ENCODE data around the gene CYBC1. TPM values are rescaled to one million over a fixed set of nuclear protein-coding genes. Genes with fewer than 3 reads are reported as not detected.

CYBC1 gene
- total RNA-seq, 4 donors from 2014 or later = 45.4 to 106 (median 86.4) TPM

- H3K9me3 ChIP-seq = no peaks in the 10 kb centered on the region
- H3K4me1 ChIP-seq = peaks cover 0 to 35% (median 9%) of the 10 kb centered on the region in 4 donors
- peak; percentile 89 to 94 for DNase-seq (ENCODE audit: low spot score in 2 of 2)
- 4 to 8% methylated on average over 17 of the region's 17 CpGs for WGBS, 2 donors
- TF ChIP-seq POLR2A (IDR thresholded peaks at IDR 0.05) (no peak), CTCF (IDR thresholded peaks at IDR 0.05) (peak; percentile 77 to 96 (median 95)), EP300 (IDR thresholded peaks at IDR 0.05) (peak; percentile 74 to 86)
- H3K36me3 ChIP-seq = peaks cover 0 to 2% (median 0%) of the 10 kb centered on the region in 3 donors
- H3K27ac ChIP-seq = peak overlapping the region in 3 of 4 donors; percentile 64 to 96 (median 76)
- H3K4me3 ChIP-seq = no peak overlapping the region
- no peaks in the 10 kb centered on the region for H3K27me3 ChIP-seq
These were observed 43.9 kb upstream of the CYBC1 start for GRCh38 chr17:82494236-82495055.

- DNase-seq (ENCODE audit: low spot score in 2 of 2) = no peak
- WGBS, 2 donors = 82 to 85% methylated on average over 12 of the region's 12 CpGs
- TF ChIP-seq CTCF (IDR thresholded peaks at IDR 0.05) (no peak), EP300 (IDR thresholded peaks at IDR 0.05) (no peak), POLR2A (IDR thresholded peaks at IDR 0.05) (no peak)
These were observed 42.8 kb upstream of the CYBC1 start for GRCh38 chr17:82493226-82493781.

GRCh38 chr17:82492643-82493225, 42.2 kb upstream of the CYBC1 start:
- TF ChIP-seq EP300 (IDR thresholded peaks at IDR 0.05) (no peak), POLR2A (IDR thresholded peaks at IDR 0.05) (no peak), CTCF (IDR thresholded peaks at IDR 0.05) (no peak)
- 63 to 64% methylated on average over 13 of the region's 13 CpGs for WGBS, 2 donors
- H3K36me3 ChIP-seq = peaks cover 0 to 19% (median 1%) of the 10 kb centered on the region in 3 donors
- DNase-seq (ENCODE audit: low spot score in 2 of 2) = no peak
- H3K4me1 ChIP-seq = peaks cover 0 to 34% (median 9%) of the 10 kb centered on the region in 4 donors
- H3K4me3 ChIP-seq = no peak overlapping the region
- no peaks in the 10 kb centered on the region for H3K9me3 ChIP-seq
- H3K27me3 ChIP-seq = no peaks in the 10 kb centered on the region
- H3K27ac ChIP-seq = peak overlapping the region in 1 of 4 donors; percentile 33

More at GRCh38 chr17:82493226-82493781, 42.8 kb upstream of the CYBC1 start:
- Histone ChIP-seq H3K4me3 (no peak overlapping the region), H3K4me1 (peaks cover 0 to 39% (median 9%) of the 10 kb centered on the region in 4 donors), H3K27me3 (no peaks in the 10 kb centered on the region), H3K9me3 (no peaks in the 10 kb centered on the region), H3K36me3 (peaks cover 0 to 13% (median 0%) of the 10 kb centered on the region in 3 donors), H3K27ac (peak overlapping the region in 1 of 4 donors; percentile 33)

- no peaks in the 10 kb centered on the region for H3K27me3 ChIP-seq
- WGBS, 2 donors = 88 to 96% methylated on average over 11 to 15 of the region's 15 CpGs
- H3K4me1 ChIP-seq = peaks cover 0 to 32% (median 6%) of the 10 kb centered on the region in 4 donors
- no peak for DNase-seq (ENCODE audit: low spot score in 2 of 2)
- peaks cover 0 to 31% (median 3%) of the 10 kb centered on the region in 3 donors for H3K36me3 ChIP-seq
- TF ChIP-seq CTCF (IDR thresholded peaks at IDR 0.05) (no peak), POLR2A (IDR thresholded peaks at IDR 0.05) (no peak), EP300 (IDR thresholded peaks at IDR 0.05) (no peak)
- no peaks in the 10 kb centered on the region for H3K9me3 ChIP-seq
- no peak overlapping the region for H3K4me3 ChIP-seq
- no peak overlapping the region for H3K27ac ChIP-seq
These were observed 41.0 kb upstream of the CYBC1 start for GRCh38 chr17:82491533-82491932.

Measured in tibial nerve (tissue), 4 donors.